ENCODE results near the gene ARHGAP6. TPM values are rescaled to one million over a fixed set of nuclear protein-coding genes. Genes with fewer than 3 reads are reported as not detected.
A peak's percentile ranks its signal among the peaks of the same experiment; 100 is the strongest.

The ARHGAP6 gene
- total RNA-seq, 1 donor from 2014 or later: 1.2 TPM

GRCh38 chrX:11103006-11103405 is 562.7 kb downstream of the ARHGAP6 start:
- no peaks in the 10 kb centered on the region for H3K36me3 ChIP-seq
- TF ChIP-seq CTCF (IDR thresholded peaks at IDR 0.05) (no peak), EZH2phosphoT487 (IDR thresholded peaks at IDR 0.05) (no peak), EZH2 (IDR thresholded peaks at IDR 0.05) (no peak)
- no peaks in the 10 kb centered on the region for H3F3A ChIP-seq (ENCODE audit: low read depth)
- Mint-ChIP-seq H3K9me3 (peaks cover 3% of the 10 kb centered on the region), H3K4me3 (no peak overlapping the region), H3K27ac (no peak overlapping the region), H3K27me3 (ENCODE audit: insufficient read depth, low read depth) (peaks cover 3% of the 10 kb centered on the region), H3K36me3 (peaks cover 5% of the 10 kb centered on the region), H3K4me1 (peaks cover 25% of the 10 kb centered on the region)
- DNase-seq (ENCODE audit: low spot score): no peak
- H3K4me1 ChIP-seq: no peaks in the 10 kb centered on the region
- no peaks in the 10 kb centered on the region for H3K9me3 ChIP-seq (ENCODE audit: low read depth)
- H2AFZ ChIP-seq (replicated peaks): no peak overlapping the region
- no peak overlapping the region for H3K4me3 ChIP-seq
- no peaks in the 10 kb centered on the region for H3K79me2 ChIP-seq (ENCODE audit: low read depth)
- H3K4me2 ChIP-seq: no peak overlapping the region
- H3K9ac ChIP-seq: no peak overlapping the region
- no peaks in the 10 kb centered on the region for H4K20me1 ChIP-seq (ENCODE audit: low read depth)
- H3K27me3 ChIP-seq: no peaks in the 10 kb centered on the region
- no peak overlapping the region for H3K27ac ChIP-seq

GRCh38 chrX:11100281-11101035 is 565.3 kb downstream of the ARHGAP6 start:
- DNase-seq (ENCODE audit: low spot score): peak; percentile 59
- peak overlapping the region; percentile 54 for H2AFZ ChIP-seq (replicated peaks)

GRCh38 chrX:11099465-11099864 is 566.3 kb downstream of the ARHGAP6 start:
- Mint-ChIP-seq H3K27ac (no peak overlapping the region), H3K36me3 (peaks cover 3% of the 10 kb centered on the region), H3K4me1 (peaks cover 21% of the 10 kb centered on the region), H3K27me3 (ENCODE audit: insufficient read depth, low read depth) (peaks cover 3% of the 10 kb centered on the region), H3K4me3 (no peak overlapping the region), H3K9me3 (peaks cover 6% of the 10 kb centered on the region)
- Histone ChIP-seq H3F3A (ENCODE audit: low read depth) (no peaks in the 10 kb centered on the region), H3K27me3 (no peaks in the 10 kb centered on the region), H3K4me1 (no peaks in the 10 kb centered on the region), H4K20me1 (ENCODE audit: low read depth) (no peaks in the 10 kb centered on the region), H3K4me3 (no peak overlapping the region), H3K36me3 (no peaks in the 10 kb centered on the region), H3K9me3 (ENCODE audit: low read depth) (no peaks in the 10 kb centered on the region), H3K27ac (no peak overlapping the region), H3K4me2 (no peak overlapping the region), H3K79me2 (ENCODE audit: low read depth) (no peaks in the 10 kb centered on the region), H3K9ac (no peak overlapping the region), H2AFZ (replicated peaks) (no peak overlapping the region)
- no peak for TF ChIP-seq CTCF (IDR thresholded peaks at IDR 0.05)
- TF ChIP-seq EZH2 (IDR thresholded peaks at IDR 0.05): no peak
- TF ChIP-seq EZH2phosphoT487 (IDR thresholded peaks at IDR 0.05): no peak
- no peak for DNase-seq (ENCODE audit: low spot score)

More at GRCh38 chrX:11100281-11101035, 565.3 kb downstream of the ARHGAP6 start:
- H3K27me3 ChIP-seq: no peaks in the 10 kb centered on the region
- Mint-ChIP-seq H3K27ac (peak overlapping the region; percentile 78), H3K4me1 (peaks cover 21% of the 10 kb centered on the region), H3K4me3 (no peak overlapping the region), H3K9me3 (peaks cover 6% of the 10 kb centered on the region), H3K36me3 (peaks cover 3% of the 10 kb centered on the region), H3K27me3 (ENCODE audit: insufficient read depth, low read depth) (peaks cover 3% of the 10 kb centered on the region)
- H3K79me2 ChIP-seq (ENCODE audit: low read depth): no peaks in the 10 kb centered on the region
- H3K9me3 ChIP-seq (ENCODE audit: low read depth): no peaks in the 10 kb centered on the region
- H3K4me2 ChIP-seq: no peak overlapping the region
- H3F3A ChIP-seq (ENCODE audit: low read depth): no peaks in the 10 kb centered on the region
- no peak overlapping the region for H3K9ac ChIP-seq
- no peaks in the 10 kb centered on the region for H4K20me1 ChIP-seq (ENCODE audit: low read depth)
- no peak overlapping the region for H3K27ac ChIP-seq
- no peak overlapping the region for H3K4me3 ChIP-seq
- TF ChIP-seq EZH2phosphoT487 (IDR thresholded peaks at IDR 0.05) (no peak), CTCF (IDR thresholded peaks at IDR 0.05) (peak; percentile 65)
- no peaks in the 10 kb centered on the region for H3K4me1 ChIP-seq
- H3K36me3 ChIP-seq: no peaks in the 10 kb centered on the region

Data from neural progenitor cell (in vitro differentiated cells).